HG02759 (cell line): ENCODE results near the gene KATNBL1.
A peak's percentile ranks its signal among the peaks of the same experiment; 100 is the strongest.
"Not testable (repeated sequence)": the region's sequence is repeated elsewhere in the genome, so short reads cannot be mapped to it uniquely, and the experiment has no call there.

ENCODE experiments used
- ATAC-seq: cut with Tn5 transposase; IDR thresholded peaks from one replicate; pipeline ENCODE4 v1.9.1; 2021; ENCODE audit warnings: mild to moderate bottlenecking, moderate library complexity; ENCODE audit not compliant: unreplicated experiment

Gene KATNBL1

DNA sequence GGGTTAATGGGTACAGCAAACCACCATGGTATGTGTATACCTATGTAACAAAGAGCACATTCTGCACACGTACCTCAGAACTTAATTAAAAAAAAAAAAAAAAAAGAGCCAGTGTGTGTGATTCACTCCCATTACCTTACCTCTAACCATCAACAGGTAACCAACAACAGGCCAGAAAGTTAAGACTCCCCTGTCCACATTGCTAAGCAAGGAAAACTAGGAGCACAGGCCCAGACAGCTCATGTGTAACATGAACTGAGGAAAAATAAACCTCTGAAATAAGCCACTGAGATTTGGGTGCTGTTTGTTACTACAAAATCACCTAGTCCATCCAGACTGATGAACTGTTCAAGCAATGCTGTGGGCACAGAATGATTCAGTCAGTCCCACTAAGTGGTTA, 6.0 kb downstream of the KATNBL1 start:
- ATAC-seq: no peak

DNA sequence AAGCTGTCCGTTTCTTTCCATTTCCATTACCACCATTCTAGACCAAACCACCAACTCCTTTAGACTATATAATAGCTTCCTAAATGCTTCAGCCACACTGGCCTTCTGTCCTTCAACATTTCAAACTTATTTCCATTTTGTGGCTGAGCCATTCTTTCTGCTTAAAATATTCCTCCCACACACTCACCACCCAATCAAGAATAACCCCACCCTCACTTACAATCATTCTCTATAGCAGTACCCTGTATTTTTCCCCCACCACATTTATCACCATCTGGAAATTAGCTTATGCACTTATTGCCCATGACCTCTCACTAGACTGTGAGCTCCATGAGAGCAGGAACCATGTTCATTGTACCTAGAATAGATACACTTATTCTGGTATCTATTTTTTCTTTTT, 6.6 kb downstream of the KATNBL1 start:
- ATAC-seq: no peak

GRCh38 chr15:34193272-34193671, 16.6 kb downstream of the KATNBL1 start:
- ATAC-seq: not testable (repeated sequence)

GRCh38 chr15:34188711-34189110, 21.2 kb downstream of the KATNBL1 start:
- ATAC-seq: no peak

DNA sequence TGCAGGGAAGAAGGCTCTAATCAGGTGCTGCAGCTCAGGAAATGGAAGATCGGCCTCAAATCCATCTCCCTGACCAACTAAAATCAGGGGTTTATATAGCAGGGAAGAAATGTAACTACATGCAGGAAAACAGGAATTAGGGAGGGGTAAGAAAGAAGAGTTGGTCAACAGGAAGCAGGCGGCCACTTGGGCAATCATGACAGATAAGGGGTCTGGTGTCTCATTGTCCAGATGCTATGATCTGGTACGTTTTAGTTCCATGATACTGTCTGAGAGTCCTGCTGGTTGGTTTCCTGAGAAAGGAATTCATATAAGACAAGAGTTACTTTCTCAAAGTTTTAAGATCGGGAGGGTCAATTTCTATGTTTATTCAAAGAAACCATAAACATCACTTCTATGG, 24.2 kb downstream of the KATNBL1 start:
- no peak for ATAC-seq

DNA sequence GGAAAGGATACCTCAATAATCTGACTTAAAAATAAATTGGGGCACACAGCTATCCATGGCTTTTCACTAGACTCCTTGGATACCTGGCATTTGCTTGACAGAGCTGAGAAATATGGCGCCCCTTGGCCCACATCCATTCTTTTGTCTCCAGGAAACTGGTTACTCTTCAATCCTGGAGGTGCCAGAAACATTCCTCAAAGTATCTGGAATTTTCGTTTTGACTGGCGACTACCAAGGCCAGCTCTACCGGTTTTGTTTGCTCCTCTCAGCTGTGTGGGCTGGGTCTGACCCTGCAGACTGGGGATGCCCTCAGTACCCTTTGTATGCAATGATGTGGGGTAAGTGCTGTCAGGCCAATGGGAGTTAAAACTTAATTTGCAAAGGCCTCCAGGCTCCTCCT, 27.0 kb downstream of the KATNBL1 start:
- no peak for ATAC-seq

DNA sequence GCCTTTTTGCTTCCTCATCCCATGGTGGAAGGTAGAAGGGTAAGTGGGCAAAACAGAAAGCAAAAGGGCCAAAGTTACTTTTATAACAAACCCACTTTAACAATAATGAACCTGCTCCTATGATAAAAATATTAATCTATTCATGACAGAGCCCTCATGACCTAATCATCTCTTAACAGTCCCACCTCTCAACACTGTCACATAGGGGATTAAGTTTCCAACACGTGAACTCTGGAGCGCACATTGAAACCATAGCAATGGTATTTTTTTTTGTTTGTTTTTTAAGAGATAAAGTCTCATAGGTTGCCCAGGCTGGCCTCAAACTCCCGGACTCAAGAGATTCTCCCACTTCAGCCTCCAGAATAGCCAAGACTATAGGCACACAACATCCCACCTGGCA, 30.7 kb downstream of the KATNBL1 start:
- ATAC-seq: no peak

GRCh38 chr15:34165987-34166573, 43.8 kb downstream of the KATNBL1 start:
- ATAC-seq: not testable (repeated sequence)

DNA sequence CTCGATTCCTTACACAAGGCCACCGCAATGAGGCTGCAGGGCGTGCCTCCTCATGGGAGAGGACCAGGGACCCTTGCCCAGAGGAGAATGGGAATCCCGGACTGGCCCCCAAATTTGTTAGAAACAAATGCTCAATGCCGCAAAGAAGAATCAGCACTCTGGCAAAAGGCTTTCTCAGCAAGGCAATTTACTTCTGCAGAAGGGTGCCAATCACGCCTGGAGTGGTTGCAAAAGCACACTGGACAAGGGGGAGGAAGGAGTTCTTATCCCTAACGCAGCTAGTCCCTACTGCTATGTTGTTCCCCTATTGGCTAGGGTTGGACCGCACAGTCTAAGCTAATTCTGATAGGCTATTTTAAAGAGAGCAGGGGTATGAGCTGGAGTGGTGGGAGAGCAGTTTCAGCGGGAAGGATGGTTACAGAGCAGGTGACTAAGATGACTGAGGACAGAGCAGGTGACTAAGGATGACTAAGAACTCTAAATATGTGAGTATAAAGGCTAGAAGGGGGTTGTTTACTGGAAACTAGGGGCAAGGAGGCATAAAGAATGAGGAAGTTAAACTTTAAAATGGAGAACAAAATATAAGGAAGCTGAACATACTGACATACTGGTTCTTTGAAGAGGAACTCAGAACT, 48.5 kb downstream of the KATNBL1 start:
- no peak for ATAC-seq

DNA sequence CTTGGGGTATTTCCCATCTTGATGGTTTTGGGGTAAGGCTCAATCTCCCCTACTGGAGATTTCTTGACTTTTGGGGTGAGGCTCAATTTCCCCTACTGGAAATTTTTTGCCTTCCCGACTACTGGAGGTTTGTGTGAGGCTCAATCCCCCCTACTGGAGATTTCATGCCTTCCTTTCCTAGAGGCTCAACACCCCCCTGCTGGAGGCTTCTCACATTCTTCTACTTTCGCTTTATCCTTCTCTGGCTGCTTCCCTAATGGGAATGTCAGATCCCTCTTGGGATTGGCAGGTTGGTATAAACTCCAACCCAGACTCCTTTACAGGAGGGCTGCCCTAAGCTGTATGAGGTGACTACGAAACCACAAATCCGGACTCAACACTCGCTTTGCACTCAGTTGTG, 49.2 kb downstream of the KATNBL1 start:
- no peak for ATAC-seq

DNA sequence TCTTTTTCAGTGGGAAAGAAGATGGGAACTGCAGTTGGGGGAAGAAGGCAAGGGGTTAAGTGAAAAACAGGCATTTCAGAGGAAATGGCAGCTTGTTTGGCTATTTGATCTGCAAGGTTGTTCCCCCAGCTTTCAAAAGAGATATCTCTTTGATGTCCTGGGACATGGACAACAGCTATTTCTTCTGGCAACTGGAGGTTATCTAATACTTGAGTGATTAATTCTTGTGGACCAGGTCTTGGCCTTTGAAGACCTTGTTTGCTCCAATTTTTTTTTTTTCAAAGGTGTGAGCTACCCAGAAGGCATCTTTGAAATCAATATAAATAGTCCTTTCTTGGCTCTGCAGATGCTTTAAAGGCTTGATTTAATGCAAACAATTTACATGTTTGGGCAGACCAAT, 51.5 kb downstream of the KATNBL1 start:
- no peak for ATAC-seq

DNA sequence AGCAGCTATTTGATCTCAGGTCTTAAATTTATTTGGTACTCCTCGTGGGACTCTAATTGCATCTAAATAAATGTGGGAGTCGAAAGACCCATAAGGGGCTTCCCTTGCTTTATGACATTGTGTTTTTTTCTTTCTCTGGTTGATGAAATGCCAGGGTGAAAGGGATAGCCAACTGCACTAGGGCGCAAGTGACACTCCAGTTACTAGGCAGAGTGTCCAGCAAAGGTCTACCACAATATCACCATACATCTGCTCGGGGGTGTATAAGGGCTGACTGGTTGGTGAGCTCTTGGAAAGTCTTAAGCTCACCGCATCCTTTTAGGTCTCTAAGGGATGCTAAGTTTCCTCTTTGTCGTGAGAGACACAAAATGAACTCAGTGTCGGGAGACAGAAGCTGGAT, 54.0 kb downstream of the KATNBL1 start:
- no peak for ATAC-seq

DNA sequence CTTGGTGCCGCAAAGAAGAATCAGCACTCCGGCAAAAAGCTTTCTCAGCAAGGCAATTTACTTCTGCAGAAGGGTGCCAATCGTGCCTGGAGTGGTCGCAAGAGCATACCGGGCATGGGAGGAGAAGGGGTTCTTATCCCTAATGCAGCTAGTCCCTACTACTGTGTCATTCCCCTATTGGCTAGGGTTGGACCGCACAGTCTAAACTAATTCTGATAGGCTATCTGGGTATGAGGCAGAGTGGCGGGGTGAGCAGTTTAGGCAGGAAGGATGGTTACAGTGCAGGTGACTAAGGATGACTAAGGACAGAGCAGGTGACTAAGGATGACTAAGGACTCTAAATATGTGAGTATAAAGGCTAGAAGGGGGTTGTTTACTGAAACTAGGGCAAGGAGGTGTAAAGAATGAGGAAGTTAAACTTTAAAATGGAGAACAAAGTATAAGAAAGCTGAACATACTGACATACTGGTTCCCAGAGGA, 55.1 kb downstream of the KATNBL1 start:
- ATAC-seq: no peak

- ATAC-seq: no peak
These were observed 62.3 kb downstream of the KATNBL1 start for GRCh38 chr15:34147371-34148140.

- no peak for ATAC-seq
These were observed 76.4 kb downstream of the KATNBL1 start for GRCh38 chr15:34133511-34133910.

- ATAC-seq: no peak
These were observed 77.0 kb downstream of the KATNBL1 start for GRCh38 chr15:34132881-34133280.

DNA sequence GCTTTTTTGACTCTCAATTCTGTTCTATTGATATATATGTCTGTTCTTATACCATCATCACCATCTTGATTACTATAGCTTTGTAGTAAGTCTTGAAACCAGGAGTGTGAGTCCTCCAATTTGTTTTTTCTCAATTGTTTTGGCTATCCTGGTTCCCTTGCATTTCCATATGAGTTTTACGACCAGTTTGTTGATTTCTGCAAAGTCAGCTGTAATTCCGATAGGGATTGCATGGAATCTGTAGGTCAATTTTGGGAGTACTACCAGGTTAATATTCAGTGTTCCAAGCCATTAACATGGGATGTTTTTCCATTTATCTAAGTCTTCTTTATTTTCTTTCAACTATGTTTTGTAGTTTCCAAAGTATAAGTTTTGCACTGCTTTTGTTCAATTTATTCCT, 81.0 kb downstream of the KATNBL1 start:
- ATAC-seq: no peak

GRCh38 chr15:34126522-34126921, 83.4 kb downstream of the KATNBL1 start:
- no peak for ATAC-seq

GRCh38 chr15:34125945-34126344, 84.0 kb downstream of the KATNBL1 start:
- no peak for ATAC-seq

DNA sequence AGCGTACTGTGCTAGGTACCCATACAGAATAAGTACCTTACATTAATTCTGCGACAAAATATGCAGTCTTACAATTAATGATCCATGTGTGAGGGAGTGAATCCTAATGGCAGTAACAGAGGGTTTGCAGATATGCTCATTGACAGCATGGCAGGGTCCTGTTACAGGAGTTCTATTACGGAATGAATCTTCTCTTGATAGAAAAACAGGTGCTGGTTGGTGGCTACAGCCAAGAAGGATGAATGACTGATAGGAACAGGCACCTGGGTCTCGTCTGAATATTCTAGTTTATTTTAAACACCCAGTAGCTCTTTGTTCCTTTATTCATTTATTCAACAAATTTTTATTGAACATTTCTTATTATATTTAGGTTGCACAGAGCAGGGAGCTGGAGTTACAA, 85.2 kb downstream of the KATNBL1 start:
- ATAC-seq: no peak

DNA sequence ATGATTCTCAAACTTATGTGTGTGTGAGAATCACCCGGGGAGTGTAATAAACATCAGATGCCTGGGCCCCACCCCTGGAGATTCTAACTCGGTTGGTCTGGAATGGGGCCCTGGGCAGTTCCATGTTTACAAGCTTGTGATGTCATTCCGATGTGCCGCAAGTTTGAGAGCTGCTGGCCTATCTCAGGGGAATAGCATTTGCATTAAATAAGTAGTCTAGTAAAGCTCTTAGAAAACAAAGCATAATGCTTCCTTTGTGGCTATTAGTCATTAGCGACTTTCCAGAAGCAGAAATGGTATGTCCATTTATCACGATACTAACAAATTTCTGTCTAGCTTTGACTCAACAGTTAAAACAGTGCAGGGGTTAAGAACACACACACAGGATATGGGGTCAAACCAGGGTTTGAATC, 87.1 kb downstream of the KATNBL1 start:
- peak; percentile 42 for ATAC-seq

GRCh38 chr15:34121786-34122185, 88.1 kb downstream of the KATNBL1 start:
- not testable (repeated sequence) for ATAC-seq
